HCT116 (cell line): Measurements from ENCODE around the gene VAPA. TPM values are rescaled to one million over a fixed set of nuclear protein-coding genes. Genes with fewer than 3 reads are reported as not detected.

ENCODE experiments used
- ATAC-seq: fragments of 200-7000 bp; cut with Tn5 transposase; 2 replicates; pipeline ENCODE4 v1.9.1; 2020; ENCODE audit warnings: mild to moderate bottlenecking, moderate library complexity
- BruUV-seq: library from RNA; stranded (reverse); fragments of 400-500 nt; replicated peaks from 2 replicates; lab custom pipeline; 2021; lab: Mats Ljungman, UMichigan
- CTCF ChIA-PET: fragments of 300-600 bp; sonication (Branson Sonifier 250); formaldehyde crosslinking; loops from one replicate; lab custom pipeline; 2021; ENCODE audit warnings: antibody characterized with exemption; lab: Charles Lee
- POLR2A ChIA-PET: fragments of 300-600, 350-600 bp; sonication (Branson Sonifier 250); formaldehyde crosslinking; loops from one replicate; lab custom pipeline; 2021; ENCODE audit warnings: antibody characterized with exemption; lab: Charles Lee
- RAD21 ChIA-PET, 2 experiments: fragments of 300-600 bp; sonication (Branson Sonifier 250); formaldehyde crosslinking; loops; one replicate each; lab custom pipeline; 2023; ENCODE audit warnings: low total read pairs in 2 of 2; ENCODE audit not compliant: uncharacterized antibody in 2 of 2, unreplicated experiment in 2 of 2, low non-redundant PET in 1 of 2; lab: Charles Lee
- DNase-seq: peaks from one replicate; pipeline ENCODE4 v3.0.0-alpha.2; 2010; ENCODE audit warnings: low read depth, low spot score
- H2AFZ ChIP-seq: fragments of 200-600 bp; shearing (Covaris generic), sonication (generic); 2 replicates; pipeline ENCODE4 v1.6.1; 2017; ENCODE audit warnings: low read depth, mixed run types, mixed read lengths, antibody characterized with exemption, low read length; ENCODE audit not compliant: poor library complexity, severe bottlenecking
- H3K27ac ChIP-seq: 2 replicates; pipeline ENCODE4 v1.5.1; 2012; ENCODE audit warnings: low read depth, low read length
- H3K27me3 ChIP-seq: fragments of 200-600 bp; sonication (generic); 2 replicates; pipeline ENCODE4 v1.6.1; 2016; ENCODE audit warnings: mixed run types, low read length, mixed read lengths; ENCODE audit not compliant: insufficient read depth
- H3K36me3 ChIP-seq, 2 experiments: fragments of 200-500 bp in 1 of 2; fragments of 200-600 bp in 1 of 2; sonication (Bioruptor generic) in 1 of 2; sonication (generic) in 1 of 2; 2 replicates each; pipeline versions ENCODE4 v1.5.1 to v1.6.1; 2014 to 2016; ENCODE audit warnings: low read length in 2 of 2, inconsistent platforms in 1 of 2, mixed read lengths in 1 of 2, mixed run types in 1 of 2; ENCODE audit not compliant: insufficient read depth in 2 of 2, control insufficient read depth in 1 of 2
- H3K4me1 ChIP-seq, 2 experiments: fragments of 200-600 bp in 1 of 2; sonication (generic) in 1 of 2; 2 replicates each; pipeline versions ENCODE4 v1.5.1 to v1.6.1; 2012 to 2017; ENCODE audit warnings: low read length in 2 of 2, inconsistent platforms in 1 of 2, mild to moderate bottlenecking in 1 of 2, mixed read lengths in 1 of 2, mixed run types in 1 of 2, moderate library complexity in 1 of 2; ENCODE audit not compliant: insufficient read depth in 2 of 2, control insufficient read depth in 1 of 2
- H3K4me2 ChIP-seq: fragments of 200-600 bp; sonication (generic); 2 replicates; pipeline ENCODE4 v1.6.1; 2017; ENCODE audit warnings: mixed run types, low read length, mixed read lengths
- H3K4me3 ChIP-seq, 2 experiments: fragments of 200-600 bp in 1 of 2; sonication (generic) in 1 of 2; replicated peaks in 1 of 2; 2 replicates each; pipeline ENCODE4 v1.5.1; 2011 to 2016; ENCODE audit warnings: low read length in 2 of 2, control low read depth in 1 of 2, low read depth in 1 of 2, mild to moderate bottlenecking in 1 of 2, mixed read lengths in 1 of 2, mixed run types in 1 of 2
- H3K79me2 ChIP-seq: fragments of 200-600 bp; sonication (generic); 2 replicates; pipeline ENCODE4 v1.6.1; 2017; ENCODE audit warnings: mild to moderate bottlenecking, mixed run types, low read length, moderate library complexity, mixed read lengths; ENCODE audit not compliant: insufficient read depth
- H3K9ac ChIP-seq: fragments of 200-600 bp; sonication (generic); 2 replicates; pipeline ENCODE4 v1.6.1; 2016; ENCODE audit warnings: low read length, mixed read lengths
- H3K9me2 ChIP-seq: fragments of 200-600 bp; sonication (generic), shearing (Covaris generic); 2 replicates; pipeline ENCODE4 v1.6.1; 2017; ENCODE audit warnings: mixed run types, mild to moderate bottlenecking, moderate library complexity; ENCODE audit not compliant: insufficient read depth
- H3K9me3 ChIP-seq, 2 experiments: fragments of 200-500 bp in 1 of 2; fragments of 200-600 bp in 1 of 2; sonication (Bioruptor generic) in 1 of 2; sonication (generic) in 1 of 2; 2 replicates each; pipeline ENCODE4 v1.6.1; 2014 to 2017; ENCODE audit warnings: low read length in 2 of 2, mixed read lengths in 2 of 2, inconsistent platforms in 1 of 2, low read depth in 1 of 2, mild to moderate bottlenecking in 1 of 2, mixed run types in 1 of 2, moderate library complexity in 1 of 2; ENCODE audit not compliant: control insufficient read depth in 1 of 2, insufficient read depth in 1 of 2
- H4K20me1 ChIP-seq: fragments of 200-600 bp; sonication (generic), shearing (Covaris generic); 2 replicates; pipeline ENCODE4 v1.6.1; 2017; ENCODE audit warnings: mixed run types, mild to moderate bottlenecking, moderate library complexity; ENCODE audit not compliant: insufficient read depth
- CBX3 ChIP-seq: IDR thresholded peaks from 2 replicates; pipeline ENCODE4 v1.6.1; 2012; ENCODE audit warnings: low read depth
- EGR1 ChIP-seq: IDR thresholded peaks from 2 replicates; pipeline ENCODE4 v1.6.1; 2012; ENCODE audit warnings: low read depth
- ELF1 ChIP-seq: IDR thresholded peaks from 2 replicates; pipeline ENCODE4 v1.6.1; 2012; ENCODE audit warnings: low read depth, borderline replicate concordance
- EZH2 ChIP-seq: fragments of 200-600 bp; sonication (generic); IDR thresholded peaks from 2 replicates; pipeline ENCODE4 v1.6.1; 2017; ENCODE audit warnings: antibody characterized with exemption, mixed run types
- EZH2phosphoT487 ChIP-seq: fragments of 200-600 bp; IDR thresholded peaks from 2 replicates; pipeline ENCODE4 v1.6.1; 2018; ENCODE audit warnings: antibody characterized with exemption, borderline replicate concordance
- FOSL1 ChIP-seq: IDR thresholded peaks from 2 replicates; pipeline ENCODE4 v1.6.1; 2012; ENCODE audit warnings: low read depth
- POLR2A ChIP-seq: IDR thresholded peaks from 2 replicates; pipeline ENCODE4 v1.7.0; 2011; ENCODE audit warnings: borderline replicate concordance; ENCODE audit not compliant: insufficient read depth, insufficient read length; ENCODE audit errors: extremely low read depth
- RAD21 ChIP-seq: IDR thresholded peaks from 2 replicates; pipeline ENCODE4 v1.6.1; 2012; ENCODE audit warnings: low read depth, mild to moderate bottlenecking
- SIN3A ChIP-seq: IDR thresholded peaks from 2 replicates; pipeline ENCODE4 v1.6.1; 2012; ENCODE audit warnings: low read depth
- SP1 ChIP-seq: IDR thresholded peaks from 2 replicates; pipeline ENCODE4 v1.6.1; 2012; ENCODE audit warnings: low read depth
- SRF ChIP-seq: IDR thresholded peaks from 2 replicates; pipeline ENCODE4 v1.6.1; 2012; ENCODE audit warnings: low read depth
- TCF7L2 ChIP-seq: IDR thresholded peaks from 2 replicates; pipeline ENCODE4 v1.7.0; 2011; ENCODE audit warnings: borderline replicate concordance, inconsistent platforms; ENCODE audit not compliant: insufficient read depth, insufficient read length; ENCODE audit errors: extremely low read depth
- YY1 ChIP-seq: IDR thresholded peaks from 2 replicates; pipeline ENCODE4 v1.6.1; 2011; ENCODE audit warnings: low read length, low read depth, moderate library complexity, mild to moderate bottlenecking; ENCODE audit not compliant: insufficient replicate concordance; ENCODE audit errors: extremely low read depth
- ZFX ChIP-seq: fragments of 450-650 bp; IDR thresholded peaks from 2 replicates; pipeline ENCODE4 v1.6.1; 2017
- ZNF274 ChIP-seq: fragments of 200-500 bp; sonication (Bioruptor generic); IDR thresholded peaks from 2 replicates; pipeline ENCODE4 v1.6.1; 2014; ENCODE audit warnings: mild to moderate bottlenecking, low read depth, low read length, inconsistent platforms
- intact Hi-C: fragments of 100-400 bp; cut with micrococcal nuclease; formaldehyde crosslinking; loops from 2 replicates; pipeline ENCODE4 v1.10.0; 2022
- total RNA-seq: library from RNA; stranded (reverse); gene quantifications from one replicate; pipeline ENCODE4 v1.2.1, GENCODE V29; 2021; ENCODE audit not compliant: unreplicated experiment
- TF ChIP-seq, protein P1 (sequence below): IDR thresholded peaks from 2 replicates; pipeline ENCODE4 v1.6.1; 2011; ENCODE audit warnings: mild to moderate bottlenecking, low read length, moderate library complexity; ENCODE audit not compliant: insufficient replicate concordance; ENCODE audit errors: extremely low read depth
- TF ChIP-seq, protein P2 (sequence below): IDR thresholded peaks from 2 replicates; pipeline ENCODE4 v1.6.1; 2012
- TF ChIP-seq, protein P3 (sequence below): IDR thresholded peaks from 2 replicates; pipeline ENCODE4 v1.6.1; 2012; ENCODE audit warnings: low read depth
- TF ChIP-seq, protein P4 (sequence below), 3 experiments: fragments of 200-600 bp in 1 of 3; sonication (generic) in 1 of 3; IDR thresholded peaks in 2 of 3; conservative IDR thresholded peaks in 1 of 3; 2 replicates each; pipeline ENCODE4 v1.5.1; 2012 to 2017; ENCODE audit warnings: low read depth in 2 of 3, low read length in 2 of 3, antibody characterized with exemption in 1 of 3, borderline replicate concordance in 1 of 3, control low read depth in 1 of 3, mild to moderate bottlenecking in 1 of 3, mixed read lengths in 1 of 3, mixed run types in 1 of 3, moderate library complexity in 1 of 3; ENCODE audit not compliant: insufficient read depth in 1 of 3

VAPA gene
- total RNA-seq, 1 experiment from 2014 or later = 295 TPM

DNA sequence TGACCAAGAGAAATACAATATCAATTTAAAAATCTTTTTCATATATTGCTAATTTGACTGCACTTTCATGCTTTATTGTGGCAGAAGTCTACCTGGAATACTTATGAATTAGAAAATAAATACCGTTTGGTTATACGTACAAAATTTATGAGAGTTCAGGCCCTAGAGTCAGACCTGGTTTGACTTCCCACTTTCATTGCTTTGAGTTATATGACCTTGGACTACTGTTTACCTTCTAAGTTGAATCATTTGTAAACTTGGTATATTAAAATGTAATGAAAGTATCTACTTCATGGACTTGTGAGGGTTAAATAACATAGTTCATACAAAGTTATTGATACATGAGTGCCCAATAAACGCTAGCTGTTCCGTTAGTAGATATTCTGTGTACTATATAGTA is 12.0 kb downstream of the VAPA start:
- ChIA-PET CTCF (no interaction called here), POLR2A (no interaction called here)
- peaks cover 100% of the 10 kb centered on the region for H3K79me2 ChIP-seq
- H4K20me1 ChIP-seq = peaks cover 81% of the 10 kb centered on the region; the same call in 1 of the 2 replicates
- H3K9ac ChIP-seq = no peak overlapping the region
- H3K9me3 ChIP-seq = no peaks in the 10 kb centered on the region
- H3K4me1 ChIP-seq = peaks cover 4 to 45% of the 10 kb centered on the region in 2 experiments; a peak in 3 of 4 replicates
- H3K36me3 ChIP-seq = no peaks in the 10 kb centered on the region
- H3K4me2 ChIP-seq = no peak overlapping the region
- TF ChIP-seq, protein P1, sequence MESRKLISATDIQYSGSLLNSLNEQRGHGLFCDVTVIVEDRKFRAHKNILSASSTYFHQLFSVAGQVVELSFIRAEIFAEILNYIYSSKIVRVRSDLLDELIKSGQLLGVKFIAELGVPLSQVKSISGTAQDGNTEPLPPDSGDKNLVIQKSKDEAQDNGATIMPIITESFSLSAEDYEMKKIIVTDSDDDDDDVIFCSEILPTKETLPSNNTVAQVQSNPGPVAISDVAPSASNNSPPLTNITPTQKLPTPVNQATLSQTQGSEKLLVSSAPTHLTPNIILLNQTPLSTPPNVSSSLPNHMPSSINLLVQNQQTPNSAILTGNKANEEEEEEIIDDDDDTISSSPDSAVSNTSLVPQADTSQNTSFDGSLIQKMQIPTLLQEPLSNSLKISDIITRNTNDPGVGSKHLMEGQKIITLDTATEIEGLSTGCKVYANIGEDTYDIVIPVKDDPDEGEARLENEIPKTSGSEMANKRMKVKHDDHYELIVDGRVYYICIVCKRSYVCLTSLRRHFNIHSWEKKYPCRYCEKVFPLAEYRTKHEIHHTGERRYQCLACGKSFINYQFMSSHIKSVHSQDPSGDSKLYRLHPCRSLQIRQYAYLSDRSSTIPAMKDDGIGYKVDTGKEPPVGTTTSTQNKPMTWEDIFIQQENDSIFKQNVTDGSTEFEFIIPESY = no peak
- TF ChIP-seq EZH2 (no peak), EGR1 (no peak), SIN3A (no peak), POLR2A (no peak), ELF1 (no peak), FOSL1 (no peak), YY1 (no peak), ZFX (no peak), CBX3 (no peak), SRF (no peak), ZNF274 (no peak), EZH2phosphoT487 (no peak), RAD21 (no peak), SP1 (no peak), TCF7L2 (no peak)
- TF ChIP-seq, protein P2, sequence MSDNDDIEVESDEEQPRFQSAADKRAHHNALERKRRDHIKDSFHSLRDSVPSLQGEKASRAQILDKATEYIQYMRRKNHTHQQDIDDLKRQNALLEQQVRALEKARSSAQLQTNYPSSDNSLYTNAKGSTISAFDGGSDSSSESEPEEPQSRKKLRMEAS = no peak
- TF ChIP-seq, protein P3, sequence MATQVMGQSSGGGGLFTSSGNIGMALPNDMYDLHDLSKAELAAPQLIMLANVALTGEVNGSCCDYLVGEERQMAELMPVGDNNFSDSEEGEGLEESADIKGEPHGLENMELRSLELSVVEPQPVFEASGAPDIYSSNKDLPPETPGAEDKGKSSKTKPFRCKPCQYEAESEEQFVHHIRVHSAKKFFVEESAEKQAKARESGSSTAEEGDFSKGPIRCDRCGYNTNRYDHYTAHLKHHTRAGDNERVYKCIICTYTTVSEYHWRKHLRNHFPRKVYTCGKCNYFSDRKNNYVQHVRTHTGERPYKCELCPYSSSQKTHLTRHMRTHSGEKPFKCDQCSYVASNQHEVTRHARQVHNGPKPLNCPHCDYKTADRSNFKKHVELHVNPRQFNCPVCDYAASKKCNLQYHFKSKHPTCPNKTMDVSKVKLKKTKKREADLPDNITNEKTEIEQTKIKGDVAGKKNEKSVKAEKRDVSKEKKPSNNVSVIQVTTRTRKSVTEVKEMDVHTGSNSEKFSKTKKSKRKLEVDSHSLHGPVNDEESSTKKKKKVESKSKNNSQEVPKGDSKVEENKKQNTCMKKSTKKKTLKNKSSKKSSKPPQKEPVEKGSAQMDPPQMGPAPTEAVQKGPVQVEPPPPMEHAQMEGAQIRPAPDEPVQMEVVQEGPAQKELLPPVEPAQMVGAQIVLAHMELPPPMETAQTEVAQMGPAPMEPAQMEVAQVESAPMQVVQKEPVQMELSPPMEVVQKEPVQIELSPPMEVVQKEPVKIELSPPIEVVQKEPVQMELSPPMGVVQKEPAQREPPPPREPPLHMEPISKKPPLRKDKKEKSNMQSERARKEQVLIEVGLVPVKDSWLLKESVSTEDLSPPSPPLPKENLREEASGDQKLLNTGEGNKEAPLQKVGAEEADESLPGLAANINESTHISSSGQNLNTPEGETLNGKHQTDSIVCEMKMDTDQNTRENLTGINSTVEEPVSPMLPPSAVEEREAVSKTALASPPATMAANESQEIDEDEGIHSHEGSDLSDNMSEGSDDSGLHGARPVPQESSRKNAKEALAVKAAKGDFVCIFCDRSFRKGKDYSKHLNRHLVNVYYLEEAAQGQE = no peak
- TF ChIP-seq, protein P4, sequence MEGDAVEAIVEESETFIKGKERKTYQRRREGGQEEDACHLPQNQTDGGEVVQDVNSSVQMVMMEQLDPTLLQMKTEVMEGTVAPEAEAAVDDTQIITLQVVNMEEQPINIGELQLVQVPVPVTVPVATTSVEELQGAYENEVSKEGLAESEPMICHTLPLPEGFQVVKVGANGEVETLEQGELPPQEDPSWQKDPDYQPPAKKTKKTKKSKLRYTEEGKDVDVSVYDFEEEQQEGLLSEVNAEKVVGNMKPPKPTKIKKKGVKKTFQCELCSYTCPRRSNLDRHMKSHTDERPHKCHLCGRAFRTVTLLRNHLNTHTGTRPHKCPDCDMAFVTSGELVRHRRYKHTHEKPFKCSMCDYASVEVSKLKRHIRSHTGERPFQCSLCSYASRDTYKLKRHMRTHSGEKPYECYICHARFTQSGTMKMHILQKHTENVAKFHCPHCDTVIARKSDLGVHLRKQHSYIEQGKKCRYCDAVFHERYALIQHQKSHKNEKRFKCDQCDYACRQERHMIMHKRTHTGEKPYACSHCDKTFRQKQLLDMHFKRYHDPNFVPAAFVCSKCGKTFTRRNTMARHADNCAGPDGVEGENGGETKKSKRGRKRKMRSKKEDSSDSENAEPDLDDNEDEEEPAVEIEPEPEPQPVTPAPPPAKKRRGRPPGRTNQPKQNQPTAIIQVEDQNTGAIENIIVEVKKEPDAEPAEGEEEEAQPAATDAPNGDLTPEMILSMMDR (IDR thresholded peaks at IDR 0.05 in 2 of 3, conservative IDR thresholded peaks at IDR 0.05 in 1 of 3; ENCODE audit: borderline replicate concordance in 1 of 3, insufficient read depth in 1 of 3, low read depth in 2 of 3, low read length in 2 of 3) = no peak
- TF ChIP-seq, all 23 proteins: peak for 0
- Histone ChIP-seq H3K27me3 (no peaks in the 10 kb centered on the region), H3K4me3 (no peak overlapping the region), H3K9me2 (no peaks in the 10 kb centered on the region), H2AFZ (no peak overlapping the region), H3K27ac (no peak overlapping the region)
- BruUV-seq = no TSS peak
- ATAC-seq = no peak
- DNase-seq = no peak
- RAD21 ChIA-PET = no interaction called here
- intact Hi-C loops = no loop called here
